OCI-LY7 (cell line): Measurements from ENCODE around the gene CIDEA.

Source experiments
- EZH2phosphoT487 ChIP-seq: fragments of 200-600 bp; sonication (generic); IDR thresholded peaks from 2 replicates; pipeline ENCODE4 v1.6.1; 2018; ENCODE audit warnings: low read depth, borderline replicate concordance, mild to moderate bottlenecking, mixed run types, antibody characterized with exemption, low read length, moderate library complexity, mixed read lengths
- TF ChIP-seq, protein P1 (sequence below): fragments of 200-600 bp; sonication (generic); conservative IDR thresholded peaks from 2 replicates; pipeline ENCODE4 v1.5.1; 2014; ENCODE audit warnings: mild to moderate bottlenecking, antibody characterized with exemption, low read length, moderate library complexity, mixed read lengths

GRCh38 chr18:12293831-12294230, 39.7 kb downstream of the CIDEA start:
- TF ChIP-seq, protein P1, sequence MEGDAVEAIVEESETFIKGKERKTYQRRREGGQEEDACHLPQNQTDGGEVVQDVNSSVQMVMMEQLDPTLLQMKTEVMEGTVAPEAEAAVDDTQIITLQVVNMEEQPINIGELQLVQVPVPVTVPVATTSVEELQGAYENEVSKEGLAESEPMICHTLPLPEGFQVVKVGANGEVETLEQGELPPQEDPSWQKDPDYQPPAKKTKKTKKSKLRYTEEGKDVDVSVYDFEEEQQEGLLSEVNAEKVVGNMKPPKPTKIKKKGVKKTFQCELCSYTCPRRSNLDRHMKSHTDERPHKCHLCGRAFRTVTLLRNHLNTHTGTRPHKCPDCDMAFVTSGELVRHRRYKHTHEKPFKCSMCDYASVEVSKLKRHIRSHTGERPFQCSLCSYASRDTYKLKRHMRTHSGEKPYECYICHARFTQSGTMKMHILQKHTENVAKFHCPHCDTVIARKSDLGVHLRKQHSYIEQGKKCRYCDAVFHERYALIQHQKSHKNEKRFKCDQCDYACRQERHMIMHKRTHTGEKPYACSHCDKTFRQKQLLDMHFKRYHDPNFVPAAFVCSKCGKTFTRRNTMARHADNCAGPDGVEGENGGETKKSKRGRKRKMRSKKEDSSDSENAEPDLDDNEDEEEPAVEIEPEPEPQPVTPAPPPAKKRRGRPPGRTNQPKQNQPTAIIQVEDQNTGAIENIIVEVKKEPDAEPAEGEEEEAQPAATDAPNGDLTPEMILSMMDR = no peak
- no peak for TF ChIP-seq EZH2phosphoT487
